Esophagus muscularis mucosa (tissue), 4 donors: ENCODE measurements around the gene LHPP. TPM values are rescaled to one million over a fixed set of nuclear protein-coding genes. Genes with fewer than 3 reads are reported as not detected.

ENCODE experiments used
- DNase-seq: peaks from one replicate; pipeline ENCODE4 v3.0.0-alpha.2; 2017; ENCODE audit errors: extremely low spot score
- H3K27ac ChIP-seq, 4 donors: fragments of 200-600 bp; sonication (generic); replicated peaks in 1 of 4; 1 replicate in 3 of 4; 2 replicates in 1 of 4; pipeline ENCODE4 v1.5.1; 2016 to 2019; ENCODE audit warnings: mild to moderate bottlenecking in 1 of 4
- H3K27me3 ChIP-seq, 4 donors: fragments of 200-600 bp; sonication (generic); one replicate each; pipeline versions ENCODE4 v1.5.1 to v1.6.0; 2016 to 2019
- H3K36me3 ChIP-seq, 4 donors: fragments of 200-600 bp; sonication (generic); one replicate each; pipeline ENCODE4 v1.5.1; 2016 to 2019
- H3K4me1 ChIP-seq, 4 donors: fragments of 200-600 bp; sonication (generic); one replicate each; pipeline ENCODE4 v1.5.1; 2016 to 2019
- H3K4me3 ChIP-seq, 4 donors: fragments of 200-600 bp; sonication (generic); 1 replicate in 2 of 4; 2 replicates in 2 of 4; pipeline ENCODE4 v1.5.1; 2016 to 2019; ENCODE audit warnings: mild to moderate bottlenecking in 4 of 4, moderate library complexity in 1 of 4
- H3K9me3 ChIP-seq, 4 donors: fragments of 200-600 bp; sonication (generic); 1 replicate in 3 of 4; 2 replicates in 1 of 4; pipeline ENCODE4 v1.5.1; 2016 to 2019
- CTCF ChIP-seq, 3 experiments: fragments of 200-600 bp in 2 of 3; fragments of 450-650 bp in 1 of 3; sonication (generic) in 2 of 3; IDR thresholded peaks; one replicate each; pipeline ENCODE4 v1.5.1; 2017 to 2019; ENCODE audit warnings: antibody characterized with exemption in 3 of 3, mild to moderate bottlenecking in 2 of 3, moderate library complexity in 1 of 3
- EP300 ChIP-seq: sonication (generic); formaldehyde crosslinking; IDR thresholded peaks from one replicate; pipeline ENCODE4 v1.6.1; 2017; ENCODE audit warnings: antibody characterized with exemption
- POLR2A ChIP-seq: fragments of 450-650 bp; IDR thresholded peaks from one replicate; pipeline ENCODE4 v1.6.1; 2017; ENCODE audit warnings: antibody characterized with exemption, moderate library complexity, mild to moderate bottlenecking, low read depth
- POLR2AphosphoS5 ChIP-seq, 2 donors: sonication (generic); formaldehyde crosslinking; IDR thresholded peaks; one replicate each; pipeline ENCODE4 v1.6.1; 2017; ENCODE audit warnings: antibody characterized with exemption in 2 of 2
- WGBS: methylation state at CpG from one replicate; pipeline ENCODE4 v1.1.5; 2018; 5-methylcytosine and 5-hydroxymethylcytosine counted together
- intact Hi-C: fragments of 100-400 bp; cut with DNase I; formaldehyde crosslinking; loops from one replicate; pipeline ENCODE4 v1.15.1; 2023
- total RNA-seq, 4 donors: library from RNA; depleted of rRNA; stranded (reverse); fragments of >200 nt; gene quantifications; one replicate each; pipeline versions ENCODE4 v1.1.0 to v1.2.1, GENCODE V29; 2016

LHPP gene
- total RNA-seq, 4 donors from 2014 or later = 10.8 to 20.9 (median 15.7) TPM

GRCh38 chr10:124422742-124423141, 38.9 kb upstream of the LHPP start:
- Histone ChIP-seq H3K9me3 (no peaks in the 10 kb centered on the region), H3K36me3 (no peaks in the 10 kb centered on the region), H3K4me3 (no peak overlapping the region), H3K4me1 (peaks cover 4 to 8% (median 8%) of the 10 kb centered on the region in 4 donors), H3K27me3 (peaks cover 0 to 6% (median 0%) of the 10 kb centered on the region in 4 donors), H3K27ac (no peak overlapping the region)
- no peak for DNase-seq
- intact Hi-C loops = loop anchor here (5.0 kb wide), 1 partner anchor 40 kb away; the partner anchor contains the start of gene LHPP
- TF ChIP-seq CTCF (IDR thresholded peaks at IDR 0.05) = no peak
- 80% methylated on average over 12 of the region's 12 CpGs for WGBS

- peaks cover 3 to 6% (median 6%) of the 10 kb centered on the region in 4 donors for H3K4me1 ChIP-seq
- DNase-seq = no peak
- no peaks in the 10 kb centered on the region for H3K36me3 ChIP-seq
- intact Hi-C loops = loop anchor here (5.0 kb wide), 1 partner anchor 38 kb away; the partner anchor contains the start of gene LHPP
- H3K9me3 ChIP-seq = no peaks in the 10 kb centered on the region
- H3K27ac ChIP-seq = no peak overlapping the region
- peaks cover 0 to 7% (median 0%) of the 10 kb centered on the region in 4 donors for H3K27me3 ChIP-seq
- TF ChIP-seq CTCF (IDR thresholded peaks at IDR 0.05) = no peak
- TF ChIP-seq POLR2AphosphoS5 (IDR thresholded peaks at IDR 0.05) = no peak
- TF ChIP-seq POLR2A = no peak
- no peak for TF ChIP-seq EP300
- H3K4me3 ChIP-seq = no peak overlapping the region
- WGBS = 93% methylated on average over 5 of the region's 5 CpGs
These were observed 37.8 kb upstream of the LHPP start for GRCh38 chr10:124423813-124424212.

GRCh38 chr10:124425227-124425962, 36.2 kb upstream of the LHPP start:
- H3K4me3 ChIP-seq = no peak overlapping the region
- H3K9me3 ChIP-seq = no peaks in the 10 kb centered on the region
- H3K27me3 ChIP-seq = peaks cover 0 to 15% (median 0%) of the 10 kb centered on the region in 4 donors
- H3K27ac ChIP-seq = no peak overlapping the region
- intact Hi-C loops = no loop called here
- no peaks in the 10 kb centered on the region for H3K36me3 ChIP-seq
- no peak for DNase-seq
- no peaks in the 10 kb centered on the region for H3K4me1 ChIP-seq
- WGBS = 93% methylated on average over 4 of the region's 4 CpGs
- TF ChIP-seq CTCF (IDR thresholded peaks at IDR 0.05) (no peak), POLR2A (no peak), POLR2AphosphoS5 (IDR thresholded peaks at IDR 0.05) (no peak), EP300 (no peak)

- DNase-seq = no peak
- TF ChIP-seq POLR2AphosphoS5 (IDR thresholded peaks at IDR 0.05) (no peak), EP300 (no peak), CTCF (IDR thresholded peaks at IDR 0.05) (no peak), POLR2A (no peak)
- Histone ChIP-seq H3K27me3 (peaks cover 0 to 15% (median 0%) of the 10 kb centered on the region in 4 donors), H3K9me3 (no peaks in the 10 kb centered on the region), H3K4me3 (no peak overlapping the region), H3K36me3 (no peaks in the 10 kb centered on the region), H3K4me1 (no peaks in the 10 kb centered on the region), H3K27ac (no peak overlapping the region)
- intact Hi-C loops = no loop called here
- 72% methylated on average over 3 of the region's 3 CpGs for WGBS
These were observed 33.3 kb upstream of the LHPP start for GRCh38 chr10:124428207-124428777.
